HepG2 (cell line): ENCODE data around the gene NECAB2. TPM values are rescaled to one million over a fixed set of nuclear protein-coding genes. Genes with fewer than 3 reads are reported as not detected.

Source experiments
- ATAC-seq: fragments of 200-7000 bp; cut with Tn5 transposase; 3 replicates; pipeline ENCODE4 v1.9.1; 2020; ENCODE audit warnings: mild to moderate bottlenecking, moderate library complexity
- BruUV-seq: library from RNA; stranded (reverse); fragments of 400-500 nt; replicated peaks from 2 replicates; lab custom pipeline; 2021; lab: Mats Ljungman, UMichigan
- CTCF ChIA-PET: fragments of 300-600 bp; formaldehyde crosslinking; extraction: SDS; loops from one replicate; lab custom pipeline; 2021; ENCODE audit warnings: low total read pairs, inconsistent platforms, low intra/inter-chr PET ratio; lab: Yijun Ruan, JAX
- POLR2A ChIA-PET: fragments of 350-600 bp; sonication (Branson Sonifier 250); formaldehyde crosslinking; loops from one replicate; lab custom pipeline; 2020; ENCODE audit warnings: antibody characterized with exemption, inconsistent platforms; lab: Yijun Ruan, JAX
- DNase-seq: peaks from one replicate; pipeline ENCODE4 v3.0.0-alpha.2; 2015; ENCODE audit warnings: low spot score
- FAIRE-seq: peaks from 3 replicates; lab custom pipeline; 2011; peaks lifted over from hg19 to GRCh38; lab: Jason Lieb, UNC
- H2AFZ ChIP-seq: one replicate; pipeline ENCODE4 v1.6.1; 2011; ENCODE audit warnings: low read length, inconsistent platforms
- H3K27ac ChIP-seq: fragments of 300-600 bp; 3 replicates; pipeline ENCODE4 v1.8.0; 2011; ENCODE audit warnings: mixed run types, mild to moderate bottlenecking, mixed read lengths, low read length, inconsistent platforms; ENCODE audit not compliant: insufficient read depth; ENCODE audit errors: extremely low read length
- H3K27me3 ChIP-seq, 2 experiments: fragments of 200-600 bp in 1 of 2; 2 replicates in 1 of 2; 3 replicates in 1 of 2; pipeline versions ENCODE4 v1.6.0 to v1.8.0; 2011; ENCODE audit warnings: low read length in 2 of 2, mild to moderate bottlenecking in 2 of 2, moderate library complexity in 2 of 2, inconsistent platforms in 1 of 2; ENCODE audit not compliant: insufficient read depth in 2 of 2, control insufficient read depth in 1 of 2
- H3K36me3 ChIP-seq, 2 experiments: fragments of 200-600 bp in 1 of 2; replicated peaks in 1 of 2; 2 replicates in 1 of 2; 3 replicates in 1 of 2; pipeline versions ENCODE4 v1.5.1 to v1.8.0; 2011; ENCODE audit warnings: low read length in 2 of 2, inconsistent platforms in 1 of 2; ENCODE audit not compliant: insufficient read depth in 2 of 2, control insufficient read depth in 1 of 2
- H3K4me1 ChIP-seq: 2 replicates; pipeline ENCODE4 v1.5.1; 2012; ENCODE audit warnings: low read length, inconsistent platforms; ENCODE audit not compliant: insufficient read depth
- H3K4me2 ChIP-seq: 2 replicates; pipeline ENCODE4 v1.6.0; 2011; ENCODE audit warnings: low read depth, low read length, inconsistent platforms
- H3K4me3 ChIP-seq, 3 experiments: fragments of 200-600 bp in 1 of 3; sonication (generic), shearing (Covaris generic) in 1 of 3; replicated peaks in 1 of 3; 2 replicates each; pipeline ENCODE4 v1.5.1; 2011 to 2016; ENCODE audit warnings: low read length in 3 of 3, inconsistent platforms in 2 of 3, low read depth in 2 of 3, mild to moderate bottlenecking in 2 of 3, control low read depth in 1 of 3, mixed read lengths in 1 of 3; ENCODE audit not compliant: insufficient read depth in 1 of 3
- H3K79me2 ChIP-seq: one replicate; pipeline ENCODE4 v1.6.1; 2011; ENCODE audit warnings: low read length, inconsistent platforms; ENCODE audit not compliant: insufficient read depth
- H3K9ac ChIP-seq: 2 replicates; pipeline ENCODE4 v1.6.0; 2011; ENCODE audit warnings: mild to moderate bottlenecking, low read depth, low read length, inconsistent platforms; ENCODE audit not compliant: insufficient read depth
- H3K9me3 ChIP-seq: 2 replicates; pipeline ENCODE4 v1.5.1; 2012; ENCODE audit warnings: mild to moderate bottlenecking, low read length
- H4K20me1 ChIP-seq: 2 replicates; pipeline ENCODE4 v1.6.0; 2011; ENCODE audit warnings: inconsistent platforms, mild to moderate bottlenecking, low read length, moderate library complexity; ENCODE audit not compliant: insufficient read depth
- BRF2 ChIP-seq: sonication (generic); formaldehyde crosslinking; IDR thresholded peaks from 2 replicates; pipeline ENCODE4 v1.8.1; 2022; ENCODE audit warnings: mild to moderate bottlenecking, missing genetic modification reagents
- MIXL1 ChIP-seq: IDR thresholded peaks from 2 replicates; pipeline ENCODE4 v1.6.1; 2016
- SALL2 ChIP-seq: sonication (generic); formaldehyde crosslinking; IDR thresholded peaks from 2 replicates; pipeline ENCODE4 v1.8.1; 2023; ENCODE audit warnings: mild to moderate bottlenecking, missing genetic modification reagents, inconsistent platforms
- SP4 ChIP-seq: sonication (generic); formaldehyde crosslinking; IDR thresholded peaks from 2 replicates; pipeline ENCODE4 v1.8.1; 2023; ENCODE audit warnings: mild to moderate bottlenecking, missing genetic modification reagents
- ZBTB38 ChIP-seq: sonication (generic); formaldehyde crosslinking; IDR thresholded peaks from 2 replicates; pipeline ENCODE4 v1.5.1; 2020; ENCODE audit warnings: mild to moderate bottlenecking, missing genetic modification reagents
- ZFP1 ChIP-seq: IDR thresholded peaks from 2 replicates; pipeline ENCODE4 v1.6.1; 2016
- ZMYM2 ChIP-seq: sonication (generic); formaldehyde crosslinking; IDR thresholded peaks from 2 replicates; pipeline ENCODE4 v1.8.0; 2022; ENCODE audit warnings: mild to moderate bottlenecking, missing genetic modification reagents
- ZNF577 ChIP-seq: sonication (generic); formaldehyde crosslinking; IDR thresholded peaks from 2 replicates; pipeline ENCODE4 v1.4.0; 2020; ENCODE audit warnings: mild to moderate bottlenecking, low read depth, missing genetic modification reagents, borderline replicate concordance
- WGBS: methylation state at CpG from one replicate; pipeline ENCODE4 v1.1.6; 2017; ENCODE audit warnings: low lambda C conversion rate; 5-methylcytosine and 5-hydroxymethylcytosine counted together
- in situ Hi-C: cut with HindIII; loops from 2 replicates; pipeline ENCODE4 v1.10.0; 2017; ENCODE audit warnings: low pct_unique_long_range_greater_than_20kb; ENCODE audit not compliant: extremely low pct_ligation_motif_present
- intact Hi-C: fragments of 100-400 bp; cut with micrococcal nuclease; formaldehyde crosslinking; loops from one replicate; pipeline ENCODE4 v1.10.0; 2022; ENCODE audit not compliant: unreplicated experiment
- polyA plus RNA-seq, 8 experiments: library from polyadenylated mRNA; depleted of rRNA in 3 of 8; stranded (reverse) in 7 of 8; unstranded in 1 of 8; fragments of >200 nt; fragmentation: Illumina TruSeq in 4 of 8; extraction: Trizol in 4 of 8; gene quantifications; 2 replicates each; pipeline versions ENCODE4 v1.2.1 to v1.2.3, GENCODE V29; 2011 to 2016; ENCODE audit warnings: low read depth in 4 of 8, missing spikeins in 1 of 8, mixed read lengths in 1 of 8; ENCODE audit not compliant: insufficient read depth in 1 of 8
- total RNA-seq, 5 experiments: library from RNA; depleted of rRNA; stranded (reverse); fragments of >200 nt; fragmentation: Illumina TruSeq; extraction: Trizol; gene quantifications; 2 replicates each; pipeline ENCODE4 v1.2.3, GENCODE V29; 2016; ENCODE audit warnings: low read depth in 1 of 5

NECAB2 gene
- total and polyA plus RNA-seq, 2 of the 13 experiments (the other 11 are each of a cell fraction or from before 2014, with no cell fraction given) = 0.21 to 0.49 TPM

- no peaks in the 10 kb centered on the region for H3K9me3 ChIP-seq
- no peak overlapping the region for H3K4me2 ChIP-seq
- intact Hi-C loops = no loop called here
- no peak overlapping the region for H2AFZ ChIP-seq
- in situ Hi-C loops = loop anchor here (10.0 kb wide), 2 partner anchors 122 to 222 kb away; no protein-coding TSS in a partner anchor
- H3K4me1 ChIP-seq = peaks cover 39% of the 10 kb centered on the region
- no peaks in the 10 kb centered on the region; the same call in 1 of the 2 replicates for H4K20me1 ChIP-seq
- BruUV-seq = no TSS peak
- no peak overlapping the region for H3K4me3 ChIP-seq
- no peak for ATAC-seq
- FAIRE-seq = no peak
- H3K9ac ChIP-seq = no peak overlapping the region
- peaks cover 0 to 7% of the 10 kb centered on the region in 2 experiments; a peak in 2 of 5 replicates for H3K36me3 ChIP-seq
- ChIA-PET CTCF (interaction anchor here (2.2 kb wide), 1 partner anchor 90 kb away, joined by 11 read pairs; no protein-coding TSS in a partner anchor), POLR2A (no interaction called here)
- TF ChIP-seq SALL2 = no peak
- no peak for TF ChIP-seq ZFP1 (CRISPR knock-in tag)
- no peak for TF ChIP-seq ZNF577 (CRISPR knock-in tag)
- no peak for TF ChIP-seq SP4 (CRISPR knock-in tag)
- no peak for TF ChIP-seq ZBTB38 (CRISPR knock-in tag)
- no peak for TF ChIP-seq ZMYM2
- H3K79me2 ChIP-seq = no peaks in the 10 kb centered on the region
- WGBS = 86% methylated on average over 6 of the region's 6 CpGs
- no peak for DNase-seq
- H3K27me3 ChIP-seq = peaks cover 0 to 15% of the 10 kb centered on the region in 2 experiments; a peak in 2 of 5 replicates
- H3K27ac ChIP-seq = no peak overlapping the region
These were observed 79.2 kb downstream of the NECAB2 start for GRCh38 chr16:84047206-84047605.

GRCh38 chr16:84047626-84048025 lies 79.6 kb downstream of the NECAB2 start:
- no peak overlapping the region for H3K27ac ChIP-seq
- WGBS = 88% methylated on average over 6 of the region's 6 CpGs
- H3K9ac ChIP-seq = no peak overlapping the region
- H3K4me3 ChIP-seq = no peak overlapping the region
- ATAC-seq (no peak), DNase-seq (no peak), FAIRE-seq (no peak)
- in situ Hi-C loops (loop anchor here (10.0 kb wide), 2 partner anchors 123 to 223 kb away; no protein-coding TSS in a partner anchor), intact Hi-C loops (no loop called here)
- TF ChIP-seq BRF2 (CRISPR knock-in tag) (no peak), MIXL1 (CRISPR knock-in tag) (no peak)
- peaks cover 35% of the 10 kb centered on the region for H3K4me1 ChIP-seq
- H3K36me3 ChIP-seq = peaks cover 0 to 9% of the 10 kb centered on the region in 2 experiments; a peak in 2 of 5 replicates
- ChIA-PET CTCF (interaction anchor here (2.2 kb wide), 1 partner anchor 91 kb away, joined by 11 read pairs; no protein-coding TSS in a partner anchor), POLR2A (no interaction called here)
- H2AFZ ChIP-seq = no peak overlapping the region
- no peaks in the 10 kb centered on the region for H3K79me2 ChIP-seq
- H3K9me3 ChIP-seq = no peaks in the 10 kb centered on the region
- peaks cover 0 to 11% of the 10 kb centered on the region in 2 experiments; a peak in 2 of 5 replicates for H3K27me3 ChIP-seq
- BruUV-seq = no TSS peak
- no peaks in the 10 kb centered on the region; the same call in 1 of the 2 replicates for H4K20me1 ChIP-seq
- no peak overlapping the region for H3K4me2 ChIP-seq
